Smooth muscle cell (in vitro differentiated cells): Measurements from ENCODE around the gene SPRED2. TPM values are rescaled to one million over a fixed set of nuclear protein-coding genes. Genes with fewer than 3 reads are reported as not detected.
A peak's percentile ranks its signal among the peaks of the same experiment; 100 is the strongest.

Experiments
- DNase-seq: peaks from one replicate; lab custom pipeline; 2025; ENCODE audit not compliant: unreplicated experiment; lab: John Stamatoyannopoulos, UW
- H2AFZ ChIP-seq: fragments of 200-600 bp; sonication (generic); 2 replicates; pipeline ENCODE4 v1.6.0; 2016; ENCODE audit warnings: antibody characterized with exemption, low read depth, mild to moderate bottlenecking
- H3F3A ChIP-seq: fragments of 200-600 bp; sonication (generic); 2 replicates; pipeline ENCODE4 v1.6.0; 2017; ENCODE audit warnings: antibody characterized with exemption, low read depth
- H3K27ac ChIP-seq: fragments of 200-600 bp; sonication (generic); 2 replicates; pipeline ENCODE4 v1.5.1; 2016; ENCODE audit warnings: low read depth, mild to moderate bottlenecking
- H3K27me3 ChIP-seq: fragments of 200-600 bp; sonication (generic); 2 replicates; pipeline ENCODE4 v1.6.1; 2016; ENCODE audit warnings: low read depth, mild to moderate bottlenecking
- H3K36me3 ChIP-seq: fragments of 200-600 bp; sonication (generic); 2 replicates; pipeline ENCODE4 v1.5.1; 2016; ENCODE audit warnings: low read depth
- H3K4me1 ChIP-seq: fragments of 200-600 bp; sonication (generic); 2 replicates; pipeline ENCODE4 v1.5.1; 2016; ENCODE audit warnings: low read depth
- H3K4me2 ChIP-seq: fragments of 200-600 bp; sonication (generic); 2 replicates; pipeline ENCODE4 v1.6.0; 2016; ENCODE audit warnings: mild to moderate bottlenecking
- H3K4me3 ChIP-seq: fragments of 200-600 bp; sonication (generic); 2 replicates; pipeline ENCODE4 v1.5.1; 2016; ENCODE audit warnings: mild to moderate bottlenecking
- H3K79me2 ChIP-seq: fragments of 200-600 bp; sonication (generic); 2 replicates; pipeline ENCODE4 v1.6.0; 2016; ENCODE audit warnings: low read depth, mild to moderate bottlenecking
- H3K9ac ChIP-seq: fragments of 200-600 bp; sonication (generic); 2 replicates; pipeline ENCODE4 v1.6.0; 2016; ENCODE audit warnings: low read depth
- H3K9me3 ChIP-seq: fragments of 200-600 bp; sonication (generic); replicated peaks from 2 replicates; pipeline ENCODE4 v1.5.1; 2016; ENCODE audit warnings: low read depth
- H4K20me1 ChIP-seq: fragments of 200-600 bp; sonication (generic); 2 replicates; pipeline ENCODE4 v1.6.0; 2016; ENCODE audit warnings: low read depth
- WGBS: methylation state at CpG from one replicate; pipeline ENCODE4 v1.1.7; 2016; ENCODE audit warnings: low lambda C conversion rate; 5-methylcytosine and 5-hydroxymethylcytosine counted together
- polyA plus RNA-seq: library from polyadenylated mRNA; unstranded; fragments of >200 nt; fragmentation: Nextera tagmentation; extraction: Ambion mirVana; gene quantifications from 2 replicates; pipeline ENCODE4 v1.2.1, GENCODE V29; 2016
- total RNA-seq: library from RNA; depleted of rRNA; stranded (reverse); fragments of >200 nt; gene quantifications from 2 replicates; pipeline ENCODE4 v1.2.3, GENCODE V29; 2014
- TF ChIP-seq, protein P1 (sequence below): fragments of 200-600 bp; sonication (generic); IDR thresholded peaks from 2 replicates; pipeline ENCODE4 v1.5.1; 2017; ENCODE audit warnings: borderline replicate concordance, mild to moderate bottlenecking, antibody characterized with exemption; ENCODE audit not compliant: insufficient read depth, poor library complexity, severe bottlenecking

Gene SPRED2
- total and polyA plus RNA-seq, 2 experiments from 2014 or later = 18.3 to 23.7 TPM

DNA sequence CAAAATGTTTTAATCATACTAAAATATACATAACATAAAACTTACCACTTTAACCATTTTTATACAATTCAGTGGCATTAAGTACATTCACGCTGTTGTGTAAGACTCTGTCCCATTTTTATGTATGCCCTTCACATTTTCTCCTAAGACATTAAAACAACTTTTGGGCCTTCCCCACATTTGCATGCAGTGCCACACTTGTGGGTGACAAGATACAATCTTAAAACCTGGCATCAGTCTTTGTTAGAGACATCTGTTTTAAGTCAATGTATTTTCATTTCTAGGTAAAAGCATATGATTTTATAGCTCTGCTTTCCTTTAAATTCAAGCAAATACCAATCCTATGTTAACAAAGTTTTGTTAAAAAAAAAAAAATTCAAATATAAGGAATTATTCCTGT is 17.3 kb downstream of the SPRED2 start:
- Histone ChIP-seq H3K4me2 (no peak overlapping the region), H3K27me3 (no peaks in the 10 kb centered on the region), H3K9ac (no peak overlapping the region), H3F3A (no peaks in the 10 kb centered on the region), H2AFZ (no peak overlapping the region), H3K36me3 (no peaks in the 10 kb centered on the region), H3K4me1 (peaks cover 5% of the 10 kb centered on the region), H4K20me1 (peaks cover 98% of the 10 kb centered on the region), H3K27ac (no peak overlapping the region), H3K4me3 (no peak overlapping the region), H3K9me3 (no peaks in the 10 kb centered on the region), H3K79me2 (peaks cover 94% of the 10 kb centered on the region)
- TF ChIP-seq, protein P1, sequence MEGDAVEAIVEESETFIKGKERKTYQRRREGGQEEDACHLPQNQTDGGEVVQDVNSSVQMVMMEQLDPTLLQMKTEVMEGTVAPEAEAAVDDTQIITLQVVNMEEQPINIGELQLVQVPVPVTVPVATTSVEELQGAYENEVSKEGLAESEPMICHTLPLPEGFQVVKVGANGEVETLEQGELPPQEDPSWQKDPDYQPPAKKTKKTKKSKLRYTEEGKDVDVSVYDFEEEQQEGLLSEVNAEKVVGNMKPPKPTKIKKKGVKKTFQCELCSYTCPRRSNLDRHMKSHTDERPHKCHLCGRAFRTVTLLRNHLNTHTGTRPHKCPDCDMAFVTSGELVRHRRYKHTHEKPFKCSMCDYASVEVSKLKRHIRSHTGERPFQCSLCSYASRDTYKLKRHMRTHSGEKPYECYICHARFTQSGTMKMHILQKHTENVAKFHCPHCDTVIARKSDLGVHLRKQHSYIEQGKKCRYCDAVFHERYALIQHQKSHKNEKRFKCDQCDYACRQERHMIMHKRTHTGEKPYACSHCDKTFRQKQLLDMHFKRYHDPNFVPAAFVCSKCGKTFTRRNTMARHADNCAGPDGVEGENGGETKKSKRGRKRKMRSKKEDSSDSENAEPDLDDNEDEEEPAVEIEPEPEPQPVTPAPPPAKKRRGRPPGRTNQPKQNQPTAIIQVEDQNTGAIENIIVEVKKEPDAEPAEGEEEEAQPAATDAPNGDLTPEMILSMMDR = no peak
- no peak for DNase-seq
- WGBS = 93% methylated on average over 1 of the region's 1 CpG

DNA sequence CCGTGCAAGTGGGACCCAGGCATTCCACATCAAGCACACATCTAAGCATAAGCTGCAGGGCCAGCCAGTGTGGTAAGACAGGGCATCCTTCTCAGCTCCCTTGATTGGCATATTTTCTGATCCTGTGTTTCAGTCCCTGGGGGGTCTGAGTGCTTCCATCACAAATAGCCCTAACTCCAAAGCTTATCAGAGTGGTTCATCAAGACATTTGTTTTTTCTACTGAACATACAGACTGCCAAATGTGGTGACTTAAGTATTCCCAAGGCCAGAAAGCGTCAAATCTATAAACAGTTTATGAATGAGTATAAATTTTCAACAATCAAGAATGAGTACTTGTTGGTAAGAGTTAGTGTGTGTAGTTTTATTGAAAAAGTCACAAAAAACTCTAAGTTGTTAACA is 18.8 kb downstream of the SPRED2 start:
- TF ChIP-seq, protein P1 = no peak
- Histone ChIP-seq H3K27ac (no peak overlapping the region), H3K79me2 (peaks cover 94% of the 10 kb centered on the region), H4K20me1 (peaks cover 99% of the 10 kb centered on the region), H3K36me3 (no peaks in the 10 kb centered on the region), H3K9ac (no peak overlapping the region), H3K4me2 (no peak overlapping the region), H2AFZ (no peak overlapping the region), H3K4me1 (peaks cover 5% of the 10 kb centered on the region), H3K9me3 (no peaks in the 10 kb centered on the region), H3F3A (no peaks in the 10 kb centered on the region), H3K4me3 (no peak overlapping the region), H3K27me3 (no peaks in the 10 kb centered on the region)
- WGBS = 73% methylated on average over 2 of the region's 2 CpGs
- DNase-seq = no peak

DNA sequence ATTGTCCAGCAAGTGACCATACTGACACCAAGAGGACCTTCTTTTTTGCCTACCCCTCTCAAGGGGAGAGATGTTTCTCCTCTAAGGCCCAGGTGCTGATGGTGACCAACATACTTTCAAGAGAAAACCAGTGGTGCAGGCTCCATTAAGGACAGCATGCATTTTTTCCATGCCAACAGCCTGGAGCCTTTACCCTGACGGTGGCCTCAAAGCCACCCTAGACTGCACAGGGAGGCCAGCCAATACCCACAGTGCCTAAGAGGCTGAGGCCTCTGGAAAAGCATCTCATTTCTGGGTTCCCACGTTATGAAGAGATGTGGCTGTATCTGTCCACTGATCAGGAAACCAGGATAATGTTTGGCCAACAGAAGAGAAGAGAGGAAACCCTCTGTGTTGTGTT is 19.3 kb downstream of the SPRED2 start:
- no peak for DNase-seq
- no peak overlapping the region for H3K4me3 ChIP-seq
- H3K27me3 ChIP-seq = no peaks in the 10 kb centered on the region
- H3K4me2 ChIP-seq = no peak overlapping the region
- H4K20me1 ChIP-seq = peaks cover 100% of the 10 kb centered on the region
- no peak overlapping the region for H2AFZ ChIP-seq
- 55% methylated on average over 2 of the region's 2 CpGs for WGBS
- no peak overlapping the region for H3K9ac ChIP-seq
- no peaks in the 10 kb centered on the region for H3K9me3 ChIP-seq
- H3F3A ChIP-seq = no peaks in the 10 kb centered on the region
- no peak overlapping the region for H3K27ac ChIP-seq
- TF ChIP-seq, protein P1 = no peak
- peaks cover 94% of the 10 kb centered on the region for H3K79me2 ChIP-seq
- peaks cover 5% of the 10 kb centered on the region for H3K4me1 ChIP-seq
- no peaks in the 10 kb centered on the region for H3K36me3 ChIP-seq

DNA sequence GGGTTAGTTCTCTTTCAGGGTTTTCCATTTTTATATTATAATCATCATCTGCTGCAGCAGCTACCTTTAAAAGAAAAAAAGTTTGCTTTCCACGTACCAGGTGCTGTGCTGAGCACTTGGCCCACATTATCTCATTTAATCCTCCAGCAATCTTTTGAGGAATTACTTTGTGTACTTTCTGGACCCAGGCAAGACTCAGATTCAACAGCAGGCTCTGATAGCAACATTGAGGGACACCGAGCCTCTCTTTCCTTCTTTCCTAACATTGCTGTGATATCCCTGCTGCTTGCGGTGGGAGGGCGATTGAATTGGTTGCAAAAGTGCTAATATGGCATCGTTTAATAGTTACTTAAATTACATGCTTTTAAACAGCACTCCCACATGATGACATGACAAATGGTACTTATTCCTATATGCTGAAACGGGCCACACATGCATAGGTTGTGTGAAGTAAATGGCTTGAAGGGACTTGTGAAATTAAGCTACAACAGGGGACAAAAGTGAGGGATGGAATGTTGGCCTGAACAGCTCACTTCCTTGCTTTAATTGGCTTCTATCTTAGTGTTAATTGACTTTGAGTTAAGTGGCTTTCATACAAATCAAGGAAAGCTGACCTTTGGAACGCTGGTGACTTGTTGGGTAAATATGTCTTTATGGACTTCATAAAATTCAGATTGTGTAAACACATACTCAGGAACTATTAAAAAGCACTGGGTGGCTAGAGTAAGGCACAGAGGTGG is 21.2 kb downstream of the SPRED2 start:
- DNase-seq = no peak
- H3K79me2 ChIP-seq = peaks cover 94% of the 10 kb centered on the region

More for the DNA sequence above, 21.2 kb downstream of the SPRED2 start:
- H3K4me2 ChIP-seq = peak overlapping the region; percentile 21
- TF ChIP-seq, protein P1 = no peak
- H2AFZ ChIP-seq = no peak overlapping the region
- peaks cover 100% of the 10 kb centered on the region for H4K20me1 ChIP-seq
- no peak overlapping the region for H3K27ac ChIP-seq
- no peak overlapping the region for H3K9ac ChIP-seq
- H3F3A ChIP-seq = no peaks in the 10 kb centered on the region
- no peaks in the 10 kb centered on the region for H3K36me3 ChIP-seq
- H3K4me1 ChIP-seq = peaks cover 5% of the 10 kb centered on the region
- H3K4me3 ChIP-seq = no peak overlapping the region
- H3K27me3 ChIP-seq = no peaks in the 10 kb centered on the region
- WGBS = 69% methylated on average over 7 of the region's 7 CpGs
- no peaks in the 10 kb centered on the region for H3K9me3 ChIP-seq
